Measurements from ENCODE around the gene SPI1.
A peak's percentile ranks its signal among the peaks of the same experiment; 100 is the strongest.
"Not testable (repeated sequence)": the region's sequence is repeated elsewhere in the genome, so short reads cannot be mapped to it uniquely, and the experiment has no call there.

SPI1 gene

DNA sequence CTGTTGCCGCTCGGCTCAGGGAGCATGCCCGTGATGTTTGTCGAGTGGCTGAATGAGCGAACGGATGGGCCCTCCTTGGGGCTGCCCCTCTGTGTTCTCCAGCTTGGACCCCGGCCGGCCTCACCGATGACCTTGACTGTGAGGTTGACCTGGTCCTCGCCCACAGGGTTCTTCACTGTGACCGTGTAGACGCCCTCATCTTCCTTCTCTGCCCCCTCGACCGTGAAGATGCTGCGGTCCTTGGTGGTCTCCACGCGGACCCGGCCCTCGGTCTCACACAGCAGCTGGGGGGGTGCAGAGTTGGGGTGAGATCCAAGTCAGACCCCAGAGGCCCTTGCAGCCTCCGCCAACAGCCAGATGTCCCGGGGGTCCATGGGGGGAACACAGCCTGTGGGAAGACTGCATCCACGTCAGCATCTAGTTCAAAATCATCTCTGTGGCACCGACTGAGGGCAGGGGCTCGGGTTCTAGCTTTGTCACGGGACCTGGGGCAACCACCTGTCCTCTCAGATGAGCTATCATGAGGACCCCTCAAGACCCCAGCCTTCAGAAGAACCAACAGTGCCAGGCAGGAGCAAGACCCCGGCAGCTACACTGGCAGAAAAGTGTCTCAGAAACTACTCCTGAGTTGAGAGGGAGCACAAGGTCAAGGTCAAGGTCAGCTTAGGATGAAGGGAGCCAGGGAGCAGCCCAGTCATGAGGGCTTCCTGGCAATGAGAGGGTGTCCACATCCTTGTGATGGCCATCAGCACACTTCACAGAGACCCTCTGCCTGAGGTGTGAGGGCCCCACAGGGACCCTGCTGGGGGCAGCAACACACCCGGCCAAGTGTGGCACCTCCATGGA lies 39.7 kb downstream of the SPI1 start:
- DNase-seq (ENCODE audit: low spot score): no peak

GRCh38 chr11:47337229-47337924 lies 41.0 kb downstream of the SPI1 start:
- no peak for DNase-seq (ENCODE audit: low spot score)

GRCh38 chr11:47336595-47336994 lies 41.8 kb downstream of the SPI1 start:
- DNase-seq (ENCODE audit: low spot score): no peak

GRCh38 chr11:47335733-47336132 lies 42.6 kb downstream of the SPI1 start:
- DNase-seq (ENCODE audit: low spot score): no peak

- DNase-seq (ENCODE audit: low spot score): not testable (repeated sequence)
Measured at GRCh38 chr11:47334699-47335411, 43.5 kb downstream of the SPI1 start.

DNA sequence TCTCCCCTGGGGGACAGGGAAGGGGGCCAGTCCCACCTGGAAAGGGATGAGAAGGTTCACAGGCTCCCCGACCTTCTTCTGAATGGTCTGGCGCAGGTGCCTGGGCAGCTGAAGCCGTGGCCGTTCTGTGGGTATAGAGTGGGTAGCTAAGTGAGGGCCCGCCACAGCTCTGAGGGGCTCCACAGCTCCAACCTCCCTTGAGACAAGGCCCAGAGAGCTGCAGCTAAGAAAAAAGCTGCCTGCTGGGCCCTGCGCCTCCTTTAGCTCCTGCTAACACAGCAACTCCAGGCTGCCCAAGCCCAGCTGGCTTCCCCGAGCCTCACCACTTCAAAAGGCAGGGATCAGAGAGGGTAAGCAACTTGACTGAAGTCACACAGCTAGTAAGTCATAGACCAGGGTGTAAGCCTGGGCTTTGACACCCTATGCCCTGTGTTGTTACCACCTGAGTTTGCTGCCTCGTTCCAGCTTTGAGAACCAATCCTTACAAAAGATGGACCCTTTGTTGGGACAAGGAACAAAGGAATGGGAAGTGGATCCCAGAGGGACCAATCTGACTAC lies 44.4 kb downstream of the SPI1 start:
- DNase-seq (ENCODE audit: low spot score): no peak

DNA sequence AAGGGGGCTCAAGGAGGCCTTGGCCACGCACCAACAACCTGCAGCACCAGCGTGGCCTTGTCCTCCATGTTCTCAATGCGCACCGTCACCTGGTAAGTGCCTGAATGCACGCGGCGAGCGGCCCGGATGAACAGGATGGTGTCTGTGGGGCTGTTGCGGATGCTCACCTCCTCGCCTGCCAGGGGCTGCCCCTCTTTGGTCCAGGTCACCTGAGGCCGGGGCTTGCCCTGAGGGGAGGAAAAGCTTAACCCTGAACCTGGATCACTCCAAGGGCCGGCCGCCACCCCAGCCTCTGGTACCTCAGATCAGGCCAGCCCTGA lies 44.9 kb downstream of the SPI1 start:
- no peak for DNase-seq (ENCODE audit: low spot score)

DNA sequence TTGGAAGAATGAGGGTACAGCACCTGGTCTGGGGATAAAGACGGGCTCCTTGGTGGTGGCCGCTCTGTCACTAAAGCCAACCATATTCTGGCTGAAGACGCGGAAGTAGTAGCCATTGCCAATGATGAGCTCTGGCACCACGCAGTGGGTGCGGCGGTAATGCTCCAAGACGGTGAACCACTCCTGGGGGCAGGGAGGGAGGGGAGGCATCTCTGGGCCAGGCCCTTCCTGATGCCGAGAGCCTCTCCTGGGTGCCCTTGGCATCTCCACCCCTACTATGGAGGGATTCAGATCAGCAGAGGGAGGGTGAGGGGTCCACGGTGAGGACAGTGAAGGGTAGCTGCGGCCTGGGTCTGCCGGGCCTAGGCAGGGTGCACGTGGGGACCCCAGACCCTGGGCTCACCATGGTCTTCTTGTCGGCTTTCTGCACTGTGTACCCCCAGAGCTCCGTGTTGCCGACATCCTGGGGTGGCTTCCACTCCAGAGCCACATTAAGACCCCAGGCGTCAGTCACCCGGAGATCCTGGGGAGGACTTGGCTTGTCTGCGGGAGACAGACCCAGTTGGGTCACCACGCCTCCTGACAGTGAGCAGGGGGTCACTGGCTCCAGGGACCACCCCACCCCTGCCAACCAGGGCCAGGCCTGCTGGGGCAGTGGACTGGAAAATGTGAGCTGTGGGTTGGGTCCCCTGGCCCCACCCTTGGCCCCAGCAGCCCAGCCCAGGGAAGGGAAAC lies 45.4 kb downstream of the SPI1 start:
- peak; percentile 42 for DNase-seq (ENCODE audit: low spot score)

GRCh38 chr11:47332303-47332711 lies 46.0 kb downstream of the SPI1 start:
- peak; percentile 34 for DNase-seq (ENCODE audit: low spot score)

GRCh38 chr11:47331454-47332302 lies 46.7 kb downstream of the SPI1 start:
- DNase-seq (ENCODE audit: low spot score): peak; percentile 27

GRCh38 chr11:47329987-47330931 lies 48.1 kb downstream of the SPI1 start:
- peak; percentile 58 for DNase-seq (ENCODE audit: low spot score)

GRCh38 chr11:47329431-47329986 lies 48.8 kb downstream of the SPI1 start:
- DNase-seq (ENCODE audit: low spot score): peak; percentile 37

- DNase-seq (ENCODE audit: low spot score): peak; percentile 28
Measured at GRCh38 chr11:47328449-47329390, 49.6 kb downstream of the SPI1 start.

- DNase-seq (ENCODE audit: low spot score): peak; percentile 15
Measured at GRCh38 chr11:47327949-47328348, 50.4 kb downstream of the SPI1 start.

GRCh38 chr11:47327025-47327424 lies 51.3 kb downstream of the SPI1 start:
- peak; percentile 44 for DNase-seq (ENCODE audit: low spot score)

- no peak for DNase-seq (ENCODE audit: low spot score)
Measured at GRCh38 chr11:47326198-47326597, 52.1 kb downstream of the SPI1 start.

DNA sequence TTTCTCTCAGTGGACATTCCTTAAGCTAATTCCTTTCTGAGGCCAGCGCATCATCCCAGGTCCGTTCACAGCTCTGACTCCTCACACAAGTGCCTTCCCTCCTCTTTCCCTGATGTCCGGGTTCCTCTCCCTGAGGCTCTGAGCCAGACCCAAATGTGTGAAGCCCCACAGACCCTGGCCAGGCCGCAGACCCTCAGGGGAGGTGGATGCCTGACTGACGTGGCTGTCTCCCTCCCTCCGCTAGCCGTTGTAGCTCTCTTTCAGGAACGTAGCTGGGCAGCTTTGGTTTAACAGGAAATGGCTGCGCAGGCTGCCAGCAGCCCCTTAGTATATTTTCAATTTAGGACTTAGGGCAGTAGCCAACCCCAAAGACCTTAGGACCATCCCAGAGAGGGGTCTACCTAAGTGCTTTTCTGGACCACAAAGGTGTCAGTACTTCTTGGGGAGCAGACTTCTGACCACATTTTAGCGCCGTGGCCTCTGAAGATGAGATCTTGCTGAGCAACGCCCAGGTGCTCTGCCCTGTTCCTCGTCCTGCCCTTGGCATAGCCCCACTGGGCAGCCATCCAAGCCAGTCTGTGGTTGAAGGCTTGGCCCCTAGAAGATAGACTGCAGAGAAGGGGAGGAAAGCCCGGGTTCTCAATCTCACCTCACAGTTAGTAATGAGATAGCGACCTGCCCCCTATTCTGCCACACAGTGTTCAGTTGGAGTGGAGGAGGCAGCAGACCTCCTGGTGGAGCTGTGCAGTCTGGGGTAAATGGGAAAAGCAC lies 52.9 kb downstream of the SPI1 start:
- no peak for DNase-seq (ENCODE audit: low spot score)

DNA sequence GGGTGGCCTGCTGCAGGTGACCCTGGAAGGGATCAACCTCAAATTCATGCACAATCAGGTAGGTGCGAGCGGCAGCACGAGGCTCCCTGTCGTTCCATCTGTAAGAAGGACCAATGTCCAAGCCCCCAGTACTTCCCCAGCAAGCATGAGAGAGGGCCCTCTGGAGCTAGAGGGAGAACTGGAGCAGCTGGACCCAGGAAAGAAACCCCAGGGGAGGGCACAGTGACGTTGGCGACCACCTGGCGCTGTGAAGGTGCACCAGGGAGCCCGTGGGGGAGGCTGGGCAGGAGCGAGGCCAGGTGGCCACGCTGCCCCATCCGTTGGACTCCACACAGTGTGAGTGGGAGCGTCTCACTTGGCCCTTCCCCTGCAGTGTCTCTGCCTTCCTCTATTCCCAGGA lies 53.8 kb downstream of the SPI1 start:
- no peak for DNase-seq (ENCODE audit: low spot score)

Data from D341Med (cell line).